Activated T-cell treated with anti-CD3 and anti-CD28 coated beads, Interleukin-2, amount 50 U/mL, for 1 hour (primary cell): ENCODE results near the gene ING2.
"Not testable (repeated sequence)": the region's sequence is repeated elsewhere in the genome, so short reads cannot be mapped to it uniquely, and the experiment has no call there.

ENCODE experiments used
- DNase-seq: peaks from one replicate; pipeline ENCODE4 v3.0.0-alpha.2; 2020

The ING2 gene, protein sequence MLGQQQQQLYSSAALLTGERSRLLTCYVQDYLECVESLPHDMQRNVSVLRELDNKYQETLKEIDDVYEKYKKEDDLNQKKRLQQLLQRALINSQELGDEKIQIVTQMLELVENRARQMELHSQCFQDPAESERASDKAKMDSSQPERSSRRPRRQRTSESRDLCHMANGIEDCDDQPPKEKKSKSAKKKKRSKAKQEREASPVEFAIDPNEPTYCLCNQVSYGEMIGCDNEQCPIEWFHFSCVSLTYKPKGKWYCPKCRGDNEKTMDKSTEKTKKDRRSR

DNA sequence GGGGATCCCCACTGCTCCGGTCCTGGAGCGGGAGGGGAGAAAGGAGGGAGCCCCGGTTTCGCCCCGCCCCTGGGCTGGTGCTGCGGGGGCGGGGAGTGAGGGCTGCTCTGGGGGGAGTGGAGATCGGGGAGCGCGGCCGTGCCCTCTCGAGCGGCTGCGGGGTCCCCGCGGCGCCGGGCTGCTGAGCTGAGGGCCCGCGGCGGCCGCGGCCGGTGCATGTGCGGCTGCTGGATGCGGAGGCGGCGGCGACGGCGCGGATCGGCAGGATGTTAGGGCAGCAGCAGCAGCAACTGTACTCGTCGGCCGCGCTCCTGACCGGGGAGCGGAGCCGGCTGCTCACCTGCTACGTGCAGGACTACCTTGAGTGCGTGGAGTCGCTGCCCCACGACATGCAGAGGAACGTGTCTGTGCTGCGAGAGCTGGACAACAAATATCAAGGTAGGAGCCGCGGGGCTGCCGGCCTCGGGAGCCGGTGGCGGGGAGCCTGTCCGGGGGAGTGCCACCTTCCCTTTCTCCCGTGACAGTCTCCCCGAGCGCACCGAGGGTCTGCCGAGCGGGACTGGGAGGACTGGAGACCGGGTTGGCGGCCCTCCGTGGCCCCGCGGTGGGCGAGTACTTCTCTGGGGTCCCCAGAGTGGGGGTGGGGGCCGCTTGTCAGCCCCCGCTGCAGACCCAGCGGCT is at the start of gene ING2:
Gene ING2, plus strand, starts transcription at position 129 of the 681 bp plus-strand sequence. Its CDS starts 138 bp downstream, at position 267.
- no peak for DNase-seq

GRCh38 chr4:183455431-183456195 is 49.2 kb upstream of the ING2 start:
- DNase-seq: no peak

DNA sequence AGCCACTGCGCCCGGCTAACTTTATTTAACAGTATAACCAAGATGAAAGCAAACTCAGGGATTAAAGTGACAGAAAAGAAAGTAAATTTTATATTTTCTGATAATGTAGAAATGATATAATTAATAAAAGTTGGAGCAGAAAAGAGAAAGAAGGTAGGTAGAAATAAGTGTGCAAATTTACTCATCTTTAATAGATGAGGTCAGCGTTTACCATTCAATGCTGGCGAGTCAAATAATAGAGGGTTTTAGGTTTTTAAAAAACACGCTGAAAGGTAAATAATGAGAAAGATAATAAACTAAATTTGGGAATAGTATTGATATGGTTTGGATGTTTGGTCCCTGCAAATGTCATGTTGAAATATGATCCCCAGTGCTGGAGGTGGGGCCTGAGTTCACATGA is 46.9 kb upstream of the ING2 start:
- DNase-seq: no peak

DNA sequence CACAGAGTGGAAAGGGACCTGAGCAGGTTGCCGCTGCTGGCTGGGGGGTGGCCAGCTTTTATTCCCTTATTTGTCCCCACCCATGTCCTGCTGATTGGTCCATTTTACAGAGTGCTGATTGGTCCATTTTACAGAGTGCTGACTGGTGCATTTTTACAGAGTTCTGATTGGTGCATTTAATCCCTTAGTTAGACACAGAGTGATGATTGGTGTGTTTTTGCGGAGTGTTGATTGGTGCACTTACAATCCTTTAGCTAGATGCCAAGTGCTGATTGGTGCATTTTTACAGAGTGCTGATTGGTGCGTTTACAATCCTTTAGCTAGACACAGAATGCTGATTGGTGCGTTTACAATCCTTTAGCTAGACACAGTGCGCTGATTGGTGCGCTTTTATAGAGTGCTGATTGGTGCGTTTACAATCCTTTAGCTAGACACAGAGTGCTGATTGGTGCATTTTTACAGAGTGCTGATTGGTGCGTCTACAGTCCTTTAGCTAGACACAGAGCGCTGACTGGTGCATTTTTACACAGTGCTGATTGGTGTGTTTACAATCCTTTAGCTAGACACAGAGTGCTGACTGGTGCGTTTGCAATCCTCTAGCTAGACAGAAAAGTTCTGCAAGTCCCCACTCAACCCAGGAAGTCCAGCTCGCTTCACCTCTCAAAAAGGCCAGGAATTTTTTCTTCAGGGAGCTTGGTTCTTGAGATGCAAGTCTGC is 40.8 kb upstream of the ING2 start:
- DNase-seq: not testable (repeated sequence)

GRCh38 chr4:183465879-183466278 is 39.0 kb upstream of the ING2 start:
- DNase-seq: not testable (repeated sequence)

DNA sequence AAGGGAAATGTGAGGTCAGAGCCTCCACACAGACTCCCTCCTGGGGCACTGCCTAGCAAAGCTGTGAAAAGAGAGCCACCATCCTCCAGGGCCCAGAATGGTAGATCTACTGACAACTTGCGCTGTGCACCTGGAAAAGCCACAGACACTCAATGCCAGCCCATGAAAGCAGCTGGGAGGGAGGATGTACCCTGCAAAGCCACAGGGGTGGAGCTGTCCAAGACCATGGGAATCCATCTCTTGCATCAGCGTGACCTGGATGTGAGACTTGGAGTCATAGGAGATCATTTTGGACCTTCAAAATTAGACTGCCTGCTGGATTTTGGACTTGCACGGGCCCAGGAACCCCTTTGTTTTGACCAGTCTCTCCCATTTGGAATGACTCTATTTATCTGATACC is 37.6 kb upstream of the ING2 start:
- no peak for DNase-seq

- DNase-seq: no peak
Observed at GRCh38 chr4:183468210-183469095, 36.4 kb upstream of the ING2 start.

GRCh38 chr4:183469285-183469684 is 35.6 kb upstream of the ING2 start:
- DNase-seq: no peak

DNA sequence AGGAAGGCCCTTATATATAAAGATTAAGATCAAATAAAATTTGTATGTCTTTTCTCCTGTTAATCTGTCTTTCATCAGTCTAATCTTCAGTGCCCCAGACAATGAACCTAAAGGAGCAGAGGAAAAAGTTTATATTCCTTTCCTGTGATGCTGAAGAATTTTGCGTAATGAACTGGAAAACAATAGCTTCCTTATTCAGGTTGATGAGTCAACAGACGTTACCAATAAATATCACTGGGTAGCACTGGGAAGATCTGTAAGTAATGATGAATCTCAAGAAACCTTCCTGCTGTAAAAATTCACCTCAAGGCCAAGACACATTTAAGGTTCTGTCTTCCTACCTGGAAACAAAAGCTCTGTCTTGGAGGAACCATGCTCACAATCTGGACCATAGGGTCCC is 34.9 kb upstream of the ING2 start:
- no peak for DNase-seq

- no peak for DNase-seq
Observed at GRCh38 chr4:183470821-183471220, 34.0 kb upstream of the ING2 start.

DNA sequence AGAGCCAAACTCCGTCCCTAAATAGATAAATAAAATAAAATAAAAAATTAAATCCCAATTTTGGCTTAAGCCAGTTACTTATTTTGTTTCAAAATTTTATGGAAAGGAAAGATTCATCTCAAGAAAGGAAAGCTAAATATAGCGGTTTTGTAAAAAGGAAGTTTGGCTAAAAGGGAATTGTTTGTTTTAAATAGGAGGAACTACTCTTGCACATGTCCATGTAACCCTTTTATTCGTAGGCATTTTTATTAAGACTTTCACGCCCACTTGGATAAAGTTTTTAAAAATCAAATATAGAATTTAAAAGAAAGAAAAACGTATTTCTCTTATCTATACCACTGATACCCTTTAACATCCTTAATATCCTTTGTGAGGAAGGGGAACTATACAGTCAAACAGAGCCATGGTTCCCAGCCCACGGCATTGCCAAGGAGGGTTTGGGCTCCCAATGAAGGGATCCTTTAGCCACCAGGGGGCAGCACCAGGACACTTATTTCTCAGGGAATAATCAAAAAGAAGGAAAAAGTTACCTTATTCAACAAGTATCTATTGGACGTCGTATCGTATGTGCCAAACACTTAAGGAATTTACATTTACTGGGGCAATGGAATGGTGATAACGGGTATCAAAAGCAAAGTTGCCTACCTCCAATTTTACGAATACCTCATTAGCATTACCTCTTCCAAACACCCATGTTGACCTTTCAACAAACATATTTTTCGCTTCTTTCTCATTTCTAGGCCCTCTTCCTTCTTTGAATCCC is 32.7 kb upstream of the ING2 start:
- peak; percentile 82 for DNase-seq

DNA sequence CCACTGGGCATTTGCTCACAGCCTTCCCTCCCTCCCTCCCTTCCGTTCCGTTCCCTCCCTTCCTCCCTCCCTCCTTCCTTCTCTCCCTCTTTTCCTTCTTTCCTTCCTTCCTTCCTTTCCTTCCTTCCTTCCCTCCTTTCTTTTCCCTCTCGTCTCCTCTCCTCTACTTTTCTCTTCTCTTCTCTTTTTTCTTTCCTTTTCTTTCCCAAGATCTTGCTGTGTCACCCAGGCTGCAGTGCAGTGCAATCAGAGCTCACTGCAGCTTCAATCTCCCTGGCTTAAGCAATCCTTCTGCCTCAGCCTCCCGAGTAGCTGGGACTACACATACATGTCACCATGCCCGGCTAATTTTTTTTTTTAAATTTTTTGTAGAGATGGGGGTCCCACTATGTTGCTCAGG is 26.7 kb upstream of the ING2 start:
- no peak for DNase-seq

GRCh38 chr4:183478926-183479325 is 25.9 kb upstream of the ING2 start:
- DNase-seq: no peak

DNA sequence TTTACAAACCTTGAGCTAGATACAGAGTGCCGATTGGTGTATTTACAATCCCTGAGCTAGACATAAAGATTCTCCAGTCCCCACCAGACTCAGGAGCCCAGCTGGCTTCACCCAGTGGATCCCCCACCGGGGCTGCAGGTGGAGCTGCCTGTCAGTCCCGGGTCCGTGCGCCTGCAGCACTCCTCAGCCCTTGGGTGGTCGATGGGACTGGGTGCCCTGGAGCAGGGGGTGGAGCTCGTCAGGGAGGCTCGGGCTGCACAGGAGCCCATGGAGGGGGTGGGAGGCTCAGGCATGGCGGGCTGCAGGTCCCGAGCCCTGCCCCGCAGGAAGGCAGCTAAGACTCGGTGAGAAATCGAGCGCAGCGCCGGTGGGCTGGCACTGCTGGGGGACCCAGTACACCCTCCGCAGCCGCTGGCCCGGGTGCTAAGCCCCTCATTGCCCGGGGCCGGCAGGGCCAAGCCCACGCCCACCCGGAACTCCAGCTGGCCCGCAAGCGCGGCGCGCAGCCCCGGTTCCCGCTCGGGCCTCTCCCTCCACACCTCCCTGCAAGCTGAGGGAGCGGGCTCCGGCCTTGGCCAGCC is 22.3 kb upstream of the ING2 start:
- not testable (repeated sequence) for DNase-seq

GRCh38 chr4:183483997-183484396 is 20.9 kb upstream of the ING2 start:
- no peak for DNase-seq

GRCh38 chr4:183485411-183486160 is 19.3 kb upstream of the ING2 start:
- no peak for DNase-seq

GRCh38 chr4:183492791-183493222 is 12.1 kb upstream of the ING2 start:
- no peak for DNase-seq

DNA sequence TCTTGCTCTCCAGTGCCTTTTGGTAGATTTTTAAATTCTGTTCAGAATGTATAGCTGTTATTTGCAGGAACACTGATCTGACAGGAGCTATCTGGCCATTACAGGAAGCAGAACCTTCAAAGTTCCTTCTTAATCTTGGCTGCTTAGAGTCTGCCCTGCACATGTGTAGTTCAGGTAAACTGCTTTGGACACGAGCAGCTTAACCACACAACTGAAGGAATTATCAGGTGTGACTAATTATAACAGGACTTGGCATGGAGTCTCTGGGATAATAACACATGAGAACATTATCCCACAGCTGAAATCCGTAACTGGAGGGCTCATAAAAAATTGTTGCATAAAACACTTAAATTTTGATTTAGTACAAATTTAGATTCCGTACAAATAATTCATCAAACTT is 11.6 kb upstream of the ING2 start:
- no peak for DNase-seq

DNA sequence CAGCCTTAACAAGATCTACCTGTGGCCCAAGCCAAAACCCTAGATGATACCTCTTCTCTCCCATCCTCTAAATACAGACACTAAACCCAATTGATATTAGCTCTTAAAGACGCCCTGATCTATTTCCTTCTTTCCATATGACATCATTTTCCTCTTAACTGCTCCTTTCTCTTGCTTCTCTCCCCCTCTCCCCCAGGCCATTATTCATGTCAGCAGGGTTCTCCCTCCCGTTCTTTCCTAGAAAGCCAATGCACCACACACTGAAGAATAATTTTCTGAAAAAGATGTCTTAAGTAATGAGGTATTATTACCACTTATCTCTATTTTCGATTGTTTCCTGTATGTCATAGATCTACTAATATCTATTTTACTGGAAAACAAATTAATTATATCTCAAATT is 9.7 kb upstream of the ING2 start:
- DNase-seq: no peak

- DNase-seq: no peak
Observed at GRCh38 chr4:183499389-183499788, 5.5 kb upstream of the ING2 start.
